ENCODE measurements around the gene EEF1AKMT1.
"Not testable (repeated sequence)": the region's sequence is repeated elsewhere in the genome, so short reads cannot be mapped to it uniquely, and the experiment has no call there.

Gene EEF1AKMT1

GRCh38 chr13:20776751-20777150 lies 3.0 kb upstream of the EEF1AKMT1 start:
- no peak for DNase-seq

- DNase-seq = no peak
These were observed 2.2 kb upstream of the EEF1AKMT1 start for GRCh38 chr13:20775961-20776360.

- DNase-seq = no peak
These were observed 985 bp upstream of the EEF1AKMT1 start for GRCh38 chr13:20774746-20775145.

GRCh38 chr13:20772401-20773131 lies 1.2 kb downstream of the EEF1AKMT1 start:
- DNase-seq = peak; percentile 1

- no peak for DNase-seq
These were observed 3.9 kb downstream of the EEF1AKMT1 start for GRCh38 chr13:20769834-20770233.

- DNase-seq = no peak
These were observed 4.7 kb downstream of the EEF1AKMT1 start for GRCh38 chr13:20769091-20769490.

GRCh38 chr13:20767309-20767943 lies 6.3 kb downstream of the EEF1AKMT1 start:
- DNase-seq = no peak

- no peak for DNase-seq
These were observed 12.9 kb downstream of the EEF1AKMT1 start for GRCh38 chr13:20760872-20761271.

- no peak for DNase-seq
These were observed 19.8 kb downstream of the EEF1AKMT1 start for GRCh38 chr13:20754009-20754408.

GRCh38 chr13:20749377-20749776 lies 24.4 kb downstream of the EEF1AKMT1 start:
- no peak for DNase-seq

GRCh38 chr13:20743830-20744404 lies 29.8 kb downstream of the EEF1AKMT1 start:
- DNase-seq = not testable (repeated sequence)

- no peak for DNase-seq
These were observed 33.7 kb downstream of the EEF1AKMT1 start for GRCh38 chr13:20740021-20740420.

- DNase-seq = no peak
These were observed 35.1 kb downstream of the EEF1AKMT1 start for GRCh38 chr13:20738616-20739015.

- DNase-seq = no peak
These were observed 43.9 kb downstream of the EEF1AKMT1 start for GRCh38 chr13:20729633-20730585.

- no peak for DNase-seq
These were observed 45.0 kb downstream of the EEF1AKMT1 start for GRCh38 chr13:20728579-20729311.

GRCh38 chr13:20727856-20728255 lies 45.9 kb downstream of the EEF1AKMT1 start:
- no peak for DNase-seq

GRCh38 chr13:20721454-20722357 lies 52.1 kb downstream of the EEF1AKMT1 start:
- peak; percentile 53 for DNase-seq

- DNase-seq = no peak
These were observed 52.7 kb downstream of the EEF1AKMT1 start for GRCh38 chr13:20721058-20721453.

GRCh38 chr13:20720499-20720898 lies 53.3 kb downstream of the EEF1AKMT1 start:
- no peak for DNase-seq

- no peak for DNase-seq
These were observed 54.0 kb downstream of the EEF1AKMT1 start for GRCh38 chr13:20719783-20720182.

All from fibroblast of skin of abdomen (primary cell).